IMR-90 (cell line): ENCODE data around the gene MS4A2. TPM values are rescaled to one million over a fixed set of nuclear protein-coding genes. Genes with fewer than 3 reads are reported as not detected.

Experiments used
- ATAC-seq: fragments of 200-7000 bp; cut with Tn5 transposase; 2 replicates; pipeline ENCODE4 v1.9.1; 2020; ENCODE audit warnings: low read depth, mild to moderate bottlenecking, moderate library complexity
- BruUV-seq: library from RNA; stranded (reverse); fragments of 400-500 nt; replicated peaks from 2 replicates; lab custom pipeline; 2021; lab: Mats Ljungman, UMichigan
- CTCF ChIA-PET: fragments of 300-600 bp; formaldehyde crosslinking; extraction: SDS; loops from one replicate; lab custom pipeline; 2021; ENCODE audit warnings: antibody characterized with exemption; lab: Yijun Ruan, JAX
- POLR2A ChIA-PET: fragments of 300-600 bp; sonication (Branson Sonifier 250); formaldehyde crosslinking; loops from one replicate; lab custom pipeline; 2022; ENCODE audit warnings: antibody characterized with exemption; ENCODE audit not compliant: unreplicated experiment; lab: Charles Lee
- DNase-seq: peaks from one replicate; pipeline ENCODE4 v3.0.0; 2013
- H2AFZ ChIP-seq: replicated peaks from 2 replicates; pipeline ENCODE3; 2013; ENCODE audit warnings: low read length, mild to moderate bottlenecking; ENCODE audit not compliant: poor library complexity
- H2AK5ac ChIP-seq: 2 replicates; pipeline ENCODE4 v1.6.1; 2013; ENCODE audit warnings: low read depth, low read length, inconsistent platforms
- H2AK9ac ChIP-seq: replicated peaks from 2 replicates; pipeline ENCODE3; 2013; ENCODE audit warnings: mild to moderate bottlenecking, low read depth, low read length, moderate library complexity; ENCODE audit not compliant: poor library complexity
- H2BK120ac ChIP-seq: 2 replicates; pipeline ENCODE4 v1.6.1; 2013; ENCODE audit warnings: low read depth, low read length, inconsistent platforms
- H2BK15ac ChIP-seq: 3 replicates; pipeline ENCODE4 v1.6.1; 2013; ENCODE audit warnings: low read depth, low read length, inconsistent platforms
- H2BK20ac ChIP-seq: 2 replicates; pipeline ENCODE4 v1.6.1; 2013; ENCODE audit warnings: low read depth, mild to moderate bottlenecking, inconsistent platforms, low read length, moderate library complexity
- H2BK5ac ChIP-seq: 2 replicates; pipeline ENCODE4 v1.6.1; 2013; ENCODE audit warnings: mild to moderate bottlenecking, low read depth, low read length, inconsistent platforms; ENCODE audit not compliant: poor library complexity, severe bottlenecking
- H3K14ac ChIP-seq: replicated peaks from 2 replicates; pipeline ENCODE4 v1.6.1; 2013; ENCODE audit warnings: low read depth, low read length, inconsistent platforms
- H3K18ac ChIP-seq: 2 replicates; pipeline ENCODE4 v1.6.1; 2013; ENCODE audit warnings: low read depth, low read length, control low read depth
- H3K23ac ChIP-seq: 2 replicates; pipeline ENCODE4 v1.6.1; 2013; ENCODE audit warnings: low read depth, low read length, inconsistent platforms
- H3K27ac ChIP-seq: 2 replicates; pipeline ENCODE4 v1.5.1; 2013; ENCODE audit warnings: mild to moderate bottlenecking, control low read depth, low read length; ENCODE audit not compliant: insufficient read depth
- H3K27me3 ChIP-seq: 2 replicates; pipeline ENCODE4 v1.6.1; 2013; ENCODE audit warnings: low read length; ENCODE audit not compliant: control insufficient read depth, insufficient read depth
- H3K36me3 ChIP-seq: 2 replicates; pipeline ENCODE4 v1.6.1; 2013; ENCODE audit warnings: low read length, mixed read lengths; ENCODE audit not compliant: control insufficient read depth, insufficient read depth
- H3K4ac ChIP-seq: 2 replicates; pipeline ENCODE4 v1.6.1; 2013; ENCODE audit warnings: low read depth, low read length, inconsistent platforms
- H3K4me1 ChIP-seq: 2 replicates; pipeline ENCODE4 v1.6.1; 2013; ENCODE audit warnings: low read length, mixed read lengths; ENCODE audit not compliant: control insufficient read depth, insufficient read depth
- H3K4me2 ChIP-seq: 2 replicates; pipeline ENCODE4 v1.6.1; 2013; ENCODE audit warnings: low read depth, mild to moderate bottlenecking, control low read depth, low read length, moderate library complexity
- H3K4me3 ChIP-seq: 2 replicates; pipeline ENCODE4 v1.5.1; 2013; ENCODE audit warnings: low read depth, mild to moderate bottlenecking, control low read depth, low read length, moderate library complexity; ENCODE audit not compliant: insufficient read depth
- H3K56ac ChIP-seq: 2 replicates; pipeline ENCODE4 v1.6.1; 2013; ENCODE audit warnings: low read length, inconsistent platforms; ENCODE audit not compliant: insufficient read depth; ENCODE audit errors: extremely low read depth
- H3K79me1 ChIP-seq, 2 experiments: 2 replicates each; pipeline ENCODE4 v1.6.1; 2013; ENCODE audit warnings: low read length in 2 of 2, inconsistent platforms in 1 of 2, low read depth in 1 of 2
- H3K9ac ChIP-seq: 2 replicates; pipeline ENCODE4 v1.6.1; 2013; ENCODE audit warnings: low read depth, low read length, control low read depth
- H3K9me1 ChIP-seq: 2 replicates; pipeline ENCODE4 v1.6.1; 2013; ENCODE audit warnings: low read length, inconsistent platforms; ENCODE audit not compliant: insufficient read depth
- H3K9me3 ChIP-seq: 2 replicates; pipeline ENCODE4 v1.6.1; 2013; ENCODE audit warnings: low read length; ENCODE audit not compliant: control insufficient read depth, insufficient read depth
- H4K20me1 ChIP-seq: 2 replicates; pipeline ENCODE4 v1.6.1; 2013; ENCODE audit warnings: low read length, inconsistent platforms; ENCODE audit not compliant: insufficient read depth
- H4K5ac ChIP-seq: 2 replicates; pipeline ENCODE4 v1.6.1; 2013; ENCODE audit warnings: mild to moderate bottlenecking, low read depth, low read length, control low read depth
- H4K8ac ChIP-seq, 2 experiments: 2 replicates each; pipeline ENCODE4 v1.6.1; 2013; ENCODE audit warnings: low read depth in 2 of 2, low read length in 2 of 2, control low read depth in 1 of 2, inconsistent platforms in 1 of 2
- H4K91ac ChIP-seq: 2 replicates; pipeline ENCODE4 v1.6.1; 2013; ENCODE audit warnings: low read depth, low read length, inconsistent platforms; ENCODE audit not compliant: insufficient read depth
- BHLHE40 ChIP-seq: fragments of 150-350 bp; IDR thresholded peaks from 2 replicates; pipeline ENCODE4 v1.6.1; 2016; ENCODE audit warnings: mild to moderate bottlenecking, low read depth, low read length
- CEBPB ChIP-seq: IDR thresholded peaks from 2 replicates; pipeline ENCODE4 v1.6.1; 2012; ENCODE audit warnings: low read depth, low read length, improper control_type of control experiment
- CHD1 ChIP-seq: IDR thresholded peaks from 2 replicates; pipeline ENCODE4 v1.6.1; 2012; ENCODE audit warnings: low read depth, low read length, improper control_type of control experiment
- FOS ChIP-seq: fragments of 150-350 bp; IDR thresholded peaks from 2 replicates; pipeline ENCODE4 v1.6.1; 2016; ENCODE audit warnings: low read depth, low read length
- MAFK ChIP-seq: IDR thresholded peaks from 2 replicates; pipeline ENCODE4 v1.6.1; 2012; ENCODE audit warnings: low read depth, low read length, improper control_type of control experiment
- MAZ ChIP-seq: IDR thresholded peaks from 2 replicates; pipeline ENCODE4 v1.6.1; 2012; ENCODE audit warnings: low read depth, mild to moderate bottlenecking, low read length, improper control_type of control experiment, moderate library complexity, borderline replicate concordance
- MXI1 ChIP-seq: IDR thresholded peaks from 2 replicates; pipeline ENCODE4 v1.6.1; 2012; ENCODE audit warnings: low read depth, mild to moderate bottlenecking, low read length, moderate library complexity, borderline replicate concordance
- NFE2L2 ChIP-seq: fragments of 150-350 bp; IDR thresholded peaks from 2 replicates; pipeline ENCODE4 v1.6.1; 2016; ENCODE audit warnings: low read depth, mild to moderate bottlenecking, low read length
- POLR2A ChIP-seq: IDR thresholded peaks from 2 replicates; pipeline ENCODE4 v1.6.1; 2012; ENCODE audit warnings: mild to moderate bottlenecking, low read depth, low read length
- RAD21 ChIP-seq: IDR thresholded peaks from 2 replicates; pipeline ENCODE4 v1.6.1; 2012; ENCODE audit warnings: low read length, improper control_type of control experiment
- RCOR1 ChIP-seq: IDR thresholded peaks from 2 replicates; pipeline ENCODE4 v1.6.1; 2012; ENCODE audit warnings: mild to moderate bottlenecking, low read length, improper control_type of control experiment; ENCODE audit not compliant: insufficient replicate concordance
- RFX5 ChIP-seq: IDR thresholded peaks from 2 replicates; pipeline ENCODE4 v1.8.0; 2012; ENCODE audit warnings: low read depth, mild to moderate bottlenecking, low read length, moderate library complexity
- SMC3 ChIP-seq: fragments of 150-350 bp; IDR thresholded peaks from 2 replicates; pipeline ENCODE4 v1.6.1; 2016; ENCODE audit warnings: low read depth, mild to moderate bottlenecking, antibody characterized with exemption, low read length, moderate library complexity
- WGBS, 2 experiments: methylation state at CpG; one replicate each; pipeline versions ENCODE4 v1.1.5 to v1.1.7; 2013; ENCODE audit warnings: missing lambda C conversion rate in 2 of 2; ENCODE audit not compliant: insufficient read length in 1 of 2; ENCODE audit errors: extremely low coverage in 2 of 2; 5-methylcytosine and 5-hydroxymethylcytosine counted together
- dilution Hi-C: fragments of 300-500 bp; cut with HindIII; formaldehyde crosslinking; loops from one replicate; pipeline ENCODE4 v1.14.3; 2018; ENCODE audit warnings: low sequenced_read_pairs; ENCODE audit not compliant: unreplicated experiment
- in situ Hi-C: fragments of 300-500 bp; cut with MboI; formaldehyde crosslinking; loops from 3 replicates; pipeline ENCODE4 v1.14.3; 2019; ENCODE audit warnings: low sequenced_read_pairs, inconsistent platforms, mixed read lengths
- intact Hi-C: fragments of 100-400 bp; cut with micrococcal nuclease; formaldehyde crosslinking; loops from 2 replicates; pipeline ENCODE4 v1.10.0; 2022
- polyA plus RNA-seq, 3 experiments: library from polyadenylated mRNA; depleted of rRNA; stranded (reverse); fragments of >200 nt; gene quantifications; 2 replicates each; pipeline ENCODE4 v1.2.3, GENCODE V29; 2012; ENCODE audit warnings: low replicate concordance in 1 of 3
- total RNA-seq: library from RNA; depleted of rRNA; stranded (reverse); fragments of >200 nt; gene quantifications from 2 replicates; pipeline ENCODE4 v1.2.3, GENCODE V29; 2012
- TF ChIP-seq, protein P1 (sequence below): fragments of 150-350 bp; IDR thresholded peaks from 2 replicates; pipeline ENCODE4 v1.6.1; 2016; ENCODE audit warnings: low read depth, mild to moderate bottlenecking, low read length, moderate library complexity, borderline replicate concordance
- TF ChIP-seq, protein P2 (sequence below): conservative IDR thresholded peaks from 2 replicates; pipeline ENCODE4 v1.5.1; 2012; ENCODE audit warnings: mild to moderate bottlenecking, low read depth, low read length, improper control_type of control experiment
- TF ChIP-seq, protein P3 (sequence below): fragments of 150-350 bp; IDR thresholded peaks from 2 replicates; pipeline ENCODE4 v1.6.1; 2017; ENCODE audit warnings: mild to moderate bottlenecking, antibody characterized with exemption, low read length, low read depth

MS4A2 gene
- total and polyA plus RNA-seq, 2 of the 4 experiments (the other 2 are of a cell fraction), result not detected

DNA sequence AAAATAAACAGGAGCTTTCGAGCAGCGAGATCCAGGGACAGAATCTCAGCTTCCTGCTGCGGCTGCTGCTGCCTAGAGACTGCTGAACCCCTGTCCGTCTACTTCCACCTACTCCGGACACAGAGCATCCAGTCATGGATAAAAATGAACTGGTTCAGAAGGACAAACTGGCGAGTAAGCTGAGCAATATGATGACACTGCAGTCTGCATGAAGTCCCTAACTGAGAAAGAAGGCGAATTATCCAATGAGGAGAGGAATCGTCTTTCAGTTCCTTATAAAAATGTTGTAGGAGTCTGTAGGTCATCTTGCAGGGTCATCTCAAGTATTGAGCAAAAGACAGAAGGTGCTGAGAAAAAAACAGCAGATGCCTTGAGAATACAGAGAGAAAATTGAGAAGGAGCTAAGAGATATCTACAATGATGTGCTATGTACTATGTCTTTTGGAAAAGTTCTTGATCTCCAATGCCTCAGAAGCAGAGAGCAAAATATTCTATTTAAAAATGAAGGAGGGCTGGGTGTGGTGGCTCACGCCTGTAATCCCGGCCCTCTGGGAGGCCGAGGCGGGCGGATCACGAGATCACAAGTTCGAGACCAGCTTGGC lies 11.1 kb upstream of the MS4A2 start:
- TF ChIP-seq, protein P1, sequence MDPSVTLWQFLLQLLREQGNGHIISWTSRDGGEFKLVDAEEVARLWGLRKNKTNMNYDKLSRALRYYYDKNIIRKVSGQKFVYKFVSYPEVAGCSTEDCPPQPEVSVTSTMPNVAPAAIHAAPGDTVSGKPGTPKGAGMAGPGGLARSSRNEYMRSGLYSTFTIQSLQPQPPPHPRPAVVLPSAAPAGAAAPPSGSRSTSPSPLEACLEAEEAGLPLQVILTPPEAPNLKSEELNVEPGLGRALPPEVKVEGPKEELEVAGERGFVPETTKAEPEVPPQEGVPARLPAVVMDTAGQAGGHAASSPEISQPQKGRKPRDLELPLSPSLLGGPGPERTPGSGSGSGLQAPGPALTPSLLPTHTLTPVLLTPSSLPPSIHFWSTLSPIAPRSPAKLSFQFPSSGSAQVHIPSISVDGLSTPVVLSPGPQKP, result no peak
- TF ChIP-seq MAZ (no peak), FOS (no peak), RAD21 (no peak), RFX5 (no peak), SMC3 (no peak), BHLHE40 (no peak), NFE2L2 (no peak), CEBPB (no peak), MXI1 (no peak), RCOR1 (no peak), MAFK (no peak), POLR2A (no peak), CHD1 (no peak)
- TF ChIP-seq, protein P2, sequence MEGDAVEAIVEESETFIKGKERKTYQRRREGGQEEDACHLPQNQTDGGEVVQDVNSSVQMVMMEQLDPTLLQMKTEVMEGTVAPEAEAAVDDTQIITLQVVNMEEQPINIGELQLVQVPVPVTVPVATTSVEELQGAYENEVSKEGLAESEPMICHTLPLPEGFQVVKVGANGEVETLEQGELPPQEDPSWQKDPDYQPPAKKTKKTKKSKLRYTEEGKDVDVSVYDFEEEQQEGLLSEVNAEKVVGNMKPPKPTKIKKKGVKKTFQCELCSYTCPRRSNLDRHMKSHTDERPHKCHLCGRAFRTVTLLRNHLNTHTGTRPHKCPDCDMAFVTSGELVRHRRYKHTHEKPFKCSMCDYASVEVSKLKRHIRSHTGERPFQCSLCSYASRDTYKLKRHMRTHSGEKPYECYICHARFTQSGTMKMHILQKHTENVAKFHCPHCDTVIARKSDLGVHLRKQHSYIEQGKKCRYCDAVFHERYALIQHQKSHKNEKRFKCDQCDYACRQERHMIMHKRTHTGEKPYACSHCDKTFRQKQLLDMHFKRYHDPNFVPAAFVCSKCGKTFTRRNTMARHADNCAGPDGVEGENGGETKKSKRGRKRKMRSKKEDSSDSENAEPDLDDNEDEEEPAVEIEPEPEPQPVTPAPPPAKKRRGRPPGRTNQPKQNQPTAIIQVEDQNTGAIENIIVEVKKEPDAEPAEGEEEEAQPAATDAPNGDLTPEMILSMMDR, result no peak
- TF ChIP-seq, protein P3, sequence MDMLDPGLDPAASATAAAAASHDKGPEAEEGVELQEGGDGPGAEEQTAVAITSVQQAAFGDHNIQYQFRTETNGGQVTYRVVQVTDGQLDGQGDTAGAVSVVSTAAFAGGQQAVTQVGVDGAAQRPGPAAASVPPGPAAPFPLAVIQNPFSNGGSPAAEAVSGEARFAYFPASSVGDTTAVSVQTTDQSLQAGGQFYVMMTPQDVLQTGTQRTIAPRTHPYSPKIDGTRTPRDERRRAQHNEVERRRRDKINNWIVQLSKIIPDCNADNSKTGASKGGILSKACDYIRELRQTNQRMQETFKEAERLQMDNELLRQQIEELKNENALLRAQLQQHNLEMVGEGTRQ, result no peak
- Histone ChIP-seq H3K18ac (no peak overlapping the region), H3K56ac (no peak overlapping the region), H3K4me3 (no peak overlapping the region), H3K27ac (no peak overlapping the region), H4K20me1 (no peaks in the 10 kb centered on the region), H3K9me1 (no peaks in the 10 kb centered on the region), H2BK20ac (no peak overlapping the region), H3K27me3 (no peaks in the 10 kb centered on the region), H4K8ac (no peak overlapping the region), H3K79me1 (no peaks in the 10 kb centered on the region), H3K4ac (no peak overlapping the region), H4K5ac (no peak overlapping the region), H3K36me3 (no peaks in the 10 kb centered on the region), H2AFZ (no peak overlapping the region), H2AK5ac (no peak overlapping the region), H3K4me2 (no peak overlapping the region), H3K9me3 (peaks cover 3% of the 10 kb centered on the region; the same call in 1 of the 2 replicates), H2BK120ac (no peak overlapping the region), H3K14ac (no peak overlapping the region), H3K9ac (no peak overlapping the region), H4K91ac (no peak overlapping the region), H2BK5ac (no peak overlapping the region), H3K4me1 (no peaks in the 10 kb centered on the region), H2AK9ac (no peak overlapping the region), H3K23ac (no peak overlapping the region), H2BK15ac (no peak overlapping the region)
- WGBS, 2 experiments, result 30% methylated on average over 2 of the region's 15 CpGs; no CpG with 5 or more reads in 1 of the 2 experiments
- ATAC-seq (no peak), DNase-seq (no peak)
- dilution Hi-C loops, result no loop called here
- ChIA-PET CTCF (no interaction called here), POLR2A (no interaction called here)
- in situ Hi-C loops, result no loop called here
- intact Hi-C loops, result no loop called here
- no TSS peak for BruUV-seq
